ENCODE results near the gene CACYBP.

CACYBP gene

DNA sequence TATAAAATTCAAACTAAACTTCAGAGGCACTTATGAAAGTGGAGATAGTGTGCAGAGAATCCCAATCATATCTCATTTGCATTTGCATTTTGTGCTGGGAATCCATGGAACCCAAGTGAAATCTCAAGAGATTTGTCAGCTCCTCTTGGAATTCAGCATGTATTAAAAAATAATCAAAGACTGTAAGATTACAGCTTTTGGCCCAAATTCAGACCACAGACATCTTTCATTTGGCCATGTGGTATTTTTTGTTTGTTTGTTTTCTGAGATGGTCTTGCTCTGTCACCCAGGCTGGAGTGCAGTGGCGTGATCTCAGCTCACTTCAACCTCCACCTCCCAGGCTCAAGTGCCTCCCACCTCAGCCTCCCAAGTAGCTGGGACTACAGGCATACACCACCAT lies 3.8 kb upstream of the CACYBP start:
- peaks cover 12% of the 10 kb centered on the region for H3K4me1 ChIP-seq (ENCODE audit: insufficient read depth, low read length, severe bottlenecking)
- H3K4me2 ChIP-seq (ENCODE audit: low read length), result no peak overlapping the region
- TF ChIP-seq, protein P1, sequence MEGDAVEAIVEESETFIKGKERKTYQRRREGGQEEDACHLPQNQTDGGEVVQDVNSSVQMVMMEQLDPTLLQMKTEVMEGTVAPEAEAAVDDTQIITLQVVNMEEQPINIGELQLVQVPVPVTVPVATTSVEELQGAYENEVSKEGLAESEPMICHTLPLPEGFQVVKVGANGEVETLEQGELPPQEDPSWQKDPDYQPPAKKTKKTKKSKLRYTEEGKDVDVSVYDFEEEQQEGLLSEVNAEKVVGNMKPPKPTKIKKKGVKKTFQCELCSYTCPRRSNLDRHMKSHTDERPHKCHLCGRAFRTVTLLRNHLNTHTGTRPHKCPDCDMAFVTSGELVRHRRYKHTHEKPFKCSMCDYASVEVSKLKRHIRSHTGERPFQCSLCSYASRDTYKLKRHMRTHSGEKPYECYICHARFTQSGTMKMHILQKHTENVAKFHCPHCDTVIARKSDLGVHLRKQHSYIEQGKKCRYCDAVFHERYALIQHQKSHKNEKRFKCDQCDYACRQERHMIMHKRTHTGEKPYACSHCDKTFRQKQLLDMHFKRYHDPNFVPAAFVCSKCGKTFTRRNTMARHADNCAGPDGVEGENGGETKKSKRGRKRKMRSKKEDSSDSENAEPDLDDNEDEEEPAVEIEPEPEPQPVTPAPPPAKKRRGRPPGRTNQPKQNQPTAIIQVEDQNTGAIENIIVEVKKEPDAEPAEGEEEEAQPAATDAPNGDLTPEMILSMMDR (IDR thresholded peaks at IDR 0.05; ENCODE audit: low read length), result no peak
- TF ChIP-seq EZH2 (IDR thresholded peaks at IDR 0.05; ENCODE audit: borderline replicate concordance, low read length), result no peak
- no peak overlapping the region for H3K4me3 ChIP-seq (ENCODE audit: low read depth, low read length, poor library complexity, severe bottlenecking)
- no peak overlapping the region for H3K27ac ChIP-seq (ENCODE audit: low read depth, low read length, poor library complexity, severe bottlenecking)
- no peaks in the 10 kb centered on the region; the same call in 1 of the 2 replicates for H3F3A ChIP-seq (ENCODE audit: insufficient read depth, low read length)
- no peak overlapping the region for H3K9ac ChIP-seq (ENCODE audit: low read length)
- peaks cover 59% of the 10 kb centered on the region for H3K36me3 ChIP-seq (ENCODE audit: insufficient read depth, low read length)
- H3K9me3 ChIP-seq (ENCODE audit: low read length), result no peaks in the 10 kb centered on the region
- no peaks in the 10 kb centered on the region for H3K9me2 ChIP-seq (ENCODE audit: low read depth, low read length)
- H4K20me1 ChIP-seq (ENCODE audit: insufficient read depth, low read length), result no peaks in the 10 kb centered on the region
- H2AFZ ChIP-seq (ENCODE audit: low read length), result no peak overlapping the region
- H3K79me2 ChIP-seq (ENCODE audit: insufficient read depth, low read length), result peaks cover 10% of the 10 kb centered on the region
- no peaks in the 10 kb centered on the region for H3K27me3 ChIP-seq (ENCODE audit: insufficient read depth, low read length)

DNA sequence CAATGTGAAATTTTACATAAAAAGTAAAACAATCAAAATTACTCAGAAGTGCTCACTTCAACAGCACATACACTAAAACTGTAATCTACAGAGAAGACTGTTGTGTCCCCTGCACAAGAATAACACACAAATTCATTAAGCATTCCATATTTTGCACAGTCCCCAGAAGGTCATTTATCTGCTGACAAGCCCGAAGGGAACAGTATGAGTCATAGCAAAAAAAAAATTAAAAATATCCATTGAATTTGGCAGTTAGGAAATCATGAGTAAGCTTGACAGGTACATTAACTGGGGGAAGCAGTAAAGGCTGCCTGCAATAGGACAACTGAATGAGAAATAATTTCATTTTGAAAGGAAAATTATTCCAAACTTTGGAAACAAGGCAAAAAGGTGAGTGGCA lies 3.3 kb upstream of the CACYBP start:
- Histone ChIP-seq H2AFZ (ENCODE audit: low read length) (no peak overlapping the region), H3K9me2 (ENCODE audit: low read depth, low read length) (no peaks in the 10 kb centered on the region), H3F3A (ENCODE audit: insufficient read depth, low read length) (no peaks in the 10 kb centered on the region; the same call in 1 of the 2 replicates), H3K9ac (ENCODE audit: low read length) (no peak overlapping the region), H4K20me1 (ENCODE audit: insufficient read depth, low read length) (no peaks in the 10 kb centered on the region), H3K4me1 (ENCODE audit: insufficient read depth, low read length, severe bottlenecking) (peaks cover 18% of the 10 kb centered on the region), H3K4me2 (ENCODE audit: low read length) (no peak overlapping the region), H3K4me3 (ENCODE audit: low read depth, low read length, poor library complexity, severe bottlenecking) (no peak overlapping the region), H3K27me3 (ENCODE audit: insufficient read depth, low read length) (no peaks in the 10 kb centered on the region), H3K27ac (ENCODE audit: low read depth, low read length, poor library complexity, severe bottlenecking) (no peak overlapping the region), H3K36me3 (ENCODE audit: insufficient read depth, low read length) (peaks cover 56% of the 10 kb centered on the region), H3K9me3 (ENCODE audit: low read length) (no peaks in the 10 kb centered on the region), H3K79me2 (ENCODE audit: insufficient read depth, low read length) (peaks cover 15% of the 10 kb centered on the region)
- TF ChIP-seq, protein P1 (IDR thresholded peaks at IDR 0.05; ENCODE audit: low read length), result no peak
- TF ChIP-seq EZH2 (IDR thresholded peaks at IDR 0.05; ENCODE audit: borderline replicate concordance, low read length), result no peak

DNA sequence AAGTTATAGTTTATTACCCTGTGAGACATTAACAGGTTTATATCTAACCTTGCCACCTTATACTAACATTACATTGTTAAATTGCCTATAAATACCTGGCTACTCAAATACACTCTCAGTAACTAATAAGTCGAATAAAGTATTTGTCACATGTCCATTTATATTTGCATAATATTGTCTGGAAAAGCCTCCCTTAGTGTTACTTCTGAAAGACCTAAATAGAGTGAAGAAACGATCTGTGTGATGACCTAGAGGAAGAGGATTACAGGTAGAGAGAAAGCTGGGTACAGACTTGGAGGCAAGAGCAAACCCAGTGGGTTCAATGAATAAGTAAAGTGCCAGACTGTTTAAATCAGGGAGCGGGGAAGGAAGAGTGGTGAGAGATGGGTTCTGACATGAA lies 2.7 kb upstream of the CACYBP start:
- Histone ChIP-seq H3K36me3 (ENCODE audit: insufficient read depth, low read length) (peaks cover 53% of the 10 kb centered on the region), H3K9me3 (ENCODE audit: low read length) (no peaks in the 10 kb centered on the region), H3K79me2 (ENCODE audit: insufficient read depth, low read length) (peaks cover 21% of the 10 kb centered on the region), H3K27ac (ENCODE audit: low read depth, low read length, poor library complexity, severe bottlenecking) (no peak overlapping the region), H3K9ac (ENCODE audit: low read length) (no peak overlapping the region), H3K27me3 (ENCODE audit: insufficient read depth, low read length) (no peaks in the 10 kb centered on the region), H3K9me2 (ENCODE audit: low read depth, low read length) (no peaks in the 10 kb centered on the region), H2AFZ (ENCODE audit: low read length) (no peak overlapping the region), H3K4me3 (ENCODE audit: low read depth, low read length, poor library complexity, severe bottlenecking) (no peak overlapping the region), H3K4me1 (ENCODE audit: insufficient read depth, low read length, severe bottlenecking) (peaks cover 24% of the 10 kb centered on the region), H3K4me2 (ENCODE audit: low read length) (no peak overlapping the region), H3F3A (ENCODE audit: insufficient read depth, low read length) (no peaks in the 10 kb centered on the region; the same call in 1 of the 2 replicates), H4K20me1 (ENCODE audit: insufficient read depth, low read length) (no peaks in the 10 kb centered on the region)
- TF ChIP-seq, protein P1 (IDR thresholded peaks at IDR 0.05; ENCODE audit: low read length), result no peak
